Astrocyte (in vitro differentiated cells and primary cell): Measurements from ENCODE around the gene PCBP3.

Source experiments
- EZH2 ChIP-seq: IDR thresholded peaks from 2 replicates; pipeline ENCODE4 v1.6.1; 2012; ENCODE audit warnings: mild to moderate bottlenecking, low read length, inconsistent platforms; ENCODE audit not compliant: insufficient read depth
- TF ChIP-seq, protein P1 (sequence below): IDR thresholded peaks from 2 replicates; pipeline ENCODE4 v1.5.1; 2011; ENCODE audit warnings: low read depth, mild to moderate bottlenecking, inconsistent platforms, low read length, moderate library complexity; ENCODE audit not compliant: insufficient read depth

DNA sequence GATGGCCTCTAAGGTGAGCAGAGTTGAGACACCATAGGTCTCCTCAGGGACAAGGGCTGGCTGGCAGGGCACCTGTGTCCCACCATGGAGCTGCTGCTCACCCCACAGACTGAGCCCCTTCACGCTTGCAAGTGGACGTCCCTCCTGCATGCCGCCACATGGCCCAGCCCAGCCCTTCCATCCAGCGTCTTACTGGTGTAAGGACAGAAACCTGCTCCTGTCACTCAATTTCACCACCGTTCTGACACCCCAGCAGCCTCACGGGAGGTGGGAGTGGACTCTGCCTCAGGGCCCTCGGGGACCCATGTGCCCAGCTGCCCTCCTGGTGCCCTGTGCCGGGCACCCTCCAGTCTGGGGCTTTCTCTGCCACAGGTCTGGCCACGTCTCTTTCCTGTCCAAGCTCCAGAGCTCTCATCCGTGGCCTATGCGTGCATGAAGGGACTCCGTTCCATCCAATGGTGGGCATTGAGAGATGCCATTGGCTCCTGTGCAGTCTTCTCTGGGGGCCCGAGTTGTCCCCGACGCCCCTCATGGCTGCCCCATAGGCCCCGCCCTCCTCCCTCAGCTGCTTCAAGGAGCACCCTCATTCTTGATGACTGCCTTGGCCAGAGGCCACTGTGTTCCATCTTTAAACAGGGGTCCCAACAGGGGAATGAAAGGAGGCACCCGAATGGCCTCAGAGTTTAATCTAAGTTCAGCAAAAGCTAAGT lies 295.4 kb downstream of the PCBP3 start:
- TF ChIP-seq, protein P1, sequence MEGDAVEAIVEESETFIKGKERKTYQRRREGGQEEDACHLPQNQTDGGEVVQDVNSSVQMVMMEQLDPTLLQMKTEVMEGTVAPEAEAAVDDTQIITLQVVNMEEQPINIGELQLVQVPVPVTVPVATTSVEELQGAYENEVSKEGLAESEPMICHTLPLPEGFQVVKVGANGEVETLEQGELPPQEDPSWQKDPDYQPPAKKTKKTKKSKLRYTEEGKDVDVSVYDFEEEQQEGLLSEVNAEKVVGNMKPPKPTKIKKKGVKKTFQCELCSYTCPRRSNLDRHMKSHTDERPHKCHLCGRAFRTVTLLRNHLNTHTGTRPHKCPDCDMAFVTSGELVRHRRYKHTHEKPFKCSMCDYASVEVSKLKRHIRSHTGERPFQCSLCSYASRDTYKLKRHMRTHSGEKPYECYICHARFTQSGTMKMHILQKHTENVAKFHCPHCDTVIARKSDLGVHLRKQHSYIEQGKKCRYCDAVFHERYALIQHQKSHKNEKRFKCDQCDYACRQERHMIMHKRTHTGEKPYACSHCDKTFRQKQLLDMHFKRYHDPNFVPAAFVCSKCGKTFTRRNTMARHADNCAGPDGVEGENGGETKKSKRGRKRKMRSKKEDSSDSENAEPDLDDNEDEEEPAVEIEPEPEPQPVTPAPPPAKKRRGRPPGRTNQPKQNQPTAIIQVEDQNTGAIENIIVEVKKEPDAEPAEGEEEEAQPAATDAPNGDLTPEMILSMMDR = no peak
- TF ChIP-seq EZH2 = no peak
